Measurements from ENCODE around the gene NLK.

DNA sequence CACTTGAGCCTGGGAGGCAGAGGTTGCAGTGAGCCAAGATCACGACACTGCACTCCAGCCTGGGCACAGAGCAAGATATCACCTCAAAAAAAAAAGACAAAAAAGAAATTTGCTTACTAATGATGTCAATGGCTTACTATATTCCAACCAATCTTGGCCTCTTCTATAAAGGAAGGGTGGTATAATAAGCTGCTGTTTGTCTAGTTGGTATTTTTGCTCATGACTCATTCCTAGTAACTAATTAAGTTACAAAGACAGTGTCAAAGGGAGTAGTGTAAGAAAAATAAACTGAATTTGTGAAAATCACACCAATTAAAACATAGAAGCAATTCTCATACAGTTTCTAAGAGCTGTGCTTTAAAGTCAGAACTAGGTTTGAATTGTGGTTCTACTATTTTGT is 82.5 kb downstream of the NLK start:
- TF ChIP-seq, protein P1, sequence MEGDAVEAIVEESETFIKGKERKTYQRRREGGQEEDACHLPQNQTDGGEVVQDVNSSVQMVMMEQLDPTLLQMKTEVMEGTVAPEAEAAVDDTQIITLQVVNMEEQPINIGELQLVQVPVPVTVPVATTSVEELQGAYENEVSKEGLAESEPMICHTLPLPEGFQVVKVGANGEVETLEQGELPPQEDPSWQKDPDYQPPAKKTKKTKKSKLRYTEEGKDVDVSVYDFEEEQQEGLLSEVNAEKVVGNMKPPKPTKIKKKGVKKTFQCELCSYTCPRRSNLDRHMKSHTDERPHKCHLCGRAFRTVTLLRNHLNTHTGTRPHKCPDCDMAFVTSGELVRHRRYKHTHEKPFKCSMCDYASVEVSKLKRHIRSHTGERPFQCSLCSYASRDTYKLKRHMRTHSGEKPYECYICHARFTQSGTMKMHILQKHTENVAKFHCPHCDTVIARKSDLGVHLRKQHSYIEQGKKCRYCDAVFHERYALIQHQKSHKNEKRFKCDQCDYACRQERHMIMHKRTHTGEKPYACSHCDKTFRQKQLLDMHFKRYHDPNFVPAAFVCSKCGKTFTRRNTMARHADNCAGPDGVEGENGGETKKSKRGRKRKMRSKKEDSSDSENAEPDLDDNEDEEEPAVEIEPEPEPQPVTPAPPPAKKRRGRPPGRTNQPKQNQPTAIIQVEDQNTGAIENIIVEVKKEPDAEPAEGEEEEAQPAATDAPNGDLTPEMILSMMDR (conservative IDR thresholded peaks at IDR 0.05; ENCODE audit: low read length): no peak
- TF ChIP-seq EZH2phosphoT487 (IDR thresholded peaks at IDR 0.05; ENCODE audit: borderline replicate concordance, low read depth, low read length): no peak

Data from OCI-LY7 (cell line).